Neural crest cell (in vitro differentiated cells): ENCODE results near the gene MMP25. TPM values are rescaled to one million over a fixed set of nuclear protein-coding genes. Genes with fewer than 3 reads are reported as not detected.

Experiments
- DNase-seq: peaks from one replicate; pipeline ENCODE4 v3.0.0; 2021; ENCODE audit warnings: low read depth, mixed read lengths, low spot score
- H3K27ac Mint-ChIP-seq: one replicate; pipeline ENCODE4 v1.8.0; 2021; ENCODE audit warnings: mild to moderate bottlenecking, mixed read lengths; ENCODE audit not compliant: unreplicated experiment
- H3K27me3 Mint-ChIP-seq: 2 replicates; pipeline ENCODE4 v1.8.0; 2021; ENCODE audit warnings: low read depth, mild to moderate bottlenecking, mixed read lengths
- H3K36me3 Mint-ChIP-seq: 2 replicates; pipeline ENCODE4 v1.8.0; 2021; ENCODE audit warnings: low read depth, mild to moderate bottlenecking, mixed read lengths
- H3K4me1 Mint-ChIP-seq: 2 replicates; pipeline ENCODE4 v1.8.0; 2021; ENCODE audit warnings: mixed read lengths
- H3K4me3 Mint-ChIP-seq: one replicate; pipeline ENCODE4 v1.8.0; 2021; ENCODE audit warnings: mild to moderate bottlenecking, mixed read lengths
- H3K9me3 Mint-ChIP-seq: 2 replicates; pipeline ENCODE4 v1.8.0; 2021; ENCODE audit warnings: mixed read lengths
- CTCF ChIP-seq: fragments of 200-600 bp; sonication (generic); conservative IDR thresholded peaks from 2 replicates; pipeline ENCODE4 v1.5.0; 2021; ENCODE audit warnings: antibody characterized with exemption, mild to moderate bottlenecking
- total RNA-seq: library from RNA; stranded (reverse); gene quantifications from 2 replicates; pipeline ENCODE4 v1.2.1, GENCODE V29; 2021

The MMP25 gene
- total RNA-seq, 1 donor from 2014 or later: 0.96 TPM

- Mint-ChIP-seq H3K36me3 (no peaks in the 10 kb centered on the region), H3K9me3 (no peaks in the 10 kb centered on the region), H3K27ac (no peak overlapping the region), H3K4me3 (no peak overlapping the region), H3K4me1 (peaks cover 4% of the 10 kb centered on the region), H3K27me3 (peaks cover 96% of the 10 kb centered on the region)
- no peak for TF ChIP-seq CTCF
- DNase-seq: no peak
These were observed 32.2 kb upstream of the MMP25 start for GRCh38 chr16:3013998-3014690.

DNA sequence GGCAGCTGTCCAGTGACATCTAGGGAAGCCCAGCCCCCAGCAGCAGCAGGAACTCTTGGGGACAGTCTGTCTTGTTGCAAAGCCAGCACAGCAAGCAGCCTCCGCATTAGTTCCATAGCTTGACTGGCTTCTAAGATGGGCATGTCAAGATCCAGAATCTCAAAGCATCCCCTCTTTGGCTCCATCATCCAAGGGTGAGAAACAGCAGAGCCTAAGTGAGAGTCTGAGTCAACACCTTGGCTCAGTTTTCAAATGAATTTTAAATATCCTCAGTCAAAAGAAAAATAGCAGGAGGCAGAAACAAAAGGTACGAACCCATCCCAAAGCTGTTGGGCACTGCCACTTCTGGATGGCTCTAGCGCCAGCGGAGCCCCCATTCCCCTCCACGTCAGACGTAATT is 31.4 kb upstream of the MMP25 start:
- H3K4me3 Mint-ChIP-seq: peak overlapping the region; percentile 45
- H3K27ac Mint-ChIP-seq: no peak overlapping the region
- H3K4me1 Mint-ChIP-seq: peaks cover 6% of the 10 kb centered on the region
- DNase-seq: no peak
- no peaks in the 10 kb centered on the region for H3K36me3 Mint-ChIP-seq
- TF ChIP-seq CTCF: no peak
- peaks cover 95% of the 10 kb centered on the region for H3K27me3 Mint-ChIP-seq
- H3K9me3 Mint-ChIP-seq: no peaks in the 10 kb centered on the region

- TF ChIP-seq CTCF: no peak
- H3K27ac Mint-ChIP-seq: no peak overlapping the region
- H3K36me3 Mint-ChIP-seq: no peaks in the 10 kb centered on the region
- H3K27me3 Mint-ChIP-seq: peaks cover 89% of the 10 kb centered on the region
- peaks cover 11% of the 10 kb centered on the region for H3K4me1 Mint-ChIP-seq
- no peaks in the 10 kb centered on the region for H3K9me3 Mint-ChIP-seq
- DNase-seq: no peak
- H3K4me3 Mint-ChIP-seq: peak overlapping the region; percentile 58
These were observed 30.4 kb upstream of the MMP25 start for GRCh38 chr16:3015865-3016521.

GRCh38 chr16:3017344-3017743 is 29.0 kb upstream of the MMP25 start:
- H3K27ac Mint-ChIP-seq: no peak overlapping the region
- H3K9me3 Mint-ChIP-seq: no peaks in the 10 kb centered on the region
- no peak for DNase-seq
- no peak overlapping the region for H3K4me3 Mint-ChIP-seq
- peaks cover 24% of the 10 kb centered on the region for H3K4me1 Mint-ChIP-seq
- H3K36me3 Mint-ChIP-seq: no peaks in the 10 kb centered on the region
- peaks cover 81% of the 10 kb centered on the region for H3K27me3 Mint-ChIP-seq
- no peak for TF ChIP-seq CTCF

DNA sequence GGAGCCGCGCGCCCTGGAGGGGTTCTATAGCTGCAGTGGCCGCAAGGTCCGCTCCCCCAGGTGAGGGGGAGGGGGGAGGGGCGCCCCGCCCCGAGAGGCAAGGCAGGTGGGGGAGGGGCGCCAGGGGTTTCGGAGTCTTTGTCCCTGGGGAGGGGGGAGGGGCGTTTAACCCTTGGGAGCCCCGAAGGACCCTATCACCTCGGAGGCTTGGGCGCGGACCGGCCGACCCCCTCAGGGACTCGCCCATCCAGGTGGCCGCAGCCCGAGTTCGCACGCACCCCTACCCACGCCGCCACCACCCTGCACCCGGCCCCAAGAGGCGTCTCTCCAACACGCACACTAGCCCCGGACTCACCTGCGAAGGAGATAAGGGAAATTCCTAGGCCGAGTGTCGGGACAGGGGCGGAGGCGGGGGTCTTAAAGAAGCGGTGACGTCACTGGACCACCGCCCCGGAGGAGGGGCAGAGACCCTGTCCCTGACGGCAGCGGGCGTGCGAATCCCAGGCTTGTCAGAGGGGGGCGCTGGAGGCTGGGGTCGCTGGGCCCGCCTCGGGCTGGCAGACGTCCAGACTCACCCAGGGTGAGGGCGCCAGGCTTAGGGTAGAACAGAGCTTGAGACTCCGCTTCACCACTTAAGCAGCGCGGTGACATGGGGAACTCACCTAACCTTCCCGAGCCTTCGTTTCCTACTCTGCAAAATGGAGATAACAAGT is 28.4 kb upstream of the MMP25 start, which contains the start of gene CLDN6:
TSS of gene CLDN6 (minus strand) at position 390 of the 713 bp plus-strand sequence. CDS start 2,162 bp downstream, outside the sequence.
- Mint-ChIP-seq H3K27me3 (peaks cover 75% of the 10 kb centered on the region), H3K9me3 (no peaks in the 10 kb centered on the region), H3K27ac (no peak within 1 kb of the TSS), H3K36me3 (no peaks in the 10 kb centered on the region), H3K4me1 (peaks cover 30% of the 10 kb centered on the region), H3K4me3 (peak within 1 kb of the TSS; percentile 47)
- peak; percentile 69 for TF ChIP-seq CTCF
- DNase-seq: peak; percentile 66
